Ishikawa (cell line): ENCODE results near the gene UBA3.

Experiments
- CEBPB ChIP-seq: IDR thresholded peaks from 2 replicates; pipeline ENCODE4 v1.6.1; 2012
- EGR1 ChIP-seq: IDR thresholded peaks from 2 replicates; pipeline ENCODE4 v1.6.1; 2012
- EP300 ChIP-seq: IDR thresholded peaks from 2 replicates; pipeline ENCODE4 v1.6.1; 2012; ENCODE audit warnings: borderline replicate concordance
- NFIC ChIP-seq: IDR thresholded peaks from 2 replicates; pipeline ENCODE4 v1.6.1; 2012
- RAD21 ChIP-seq: IDR thresholded peaks from 2 replicates; pipeline ENCODE4 v1.6.1; 2012; ENCODE audit warnings: low read depth
- TAF1 ChIP-seq: IDR thresholded peaks from 2 replicates; pipeline ENCODE4 v1.6.1; 2012; ENCODE audit warnings: low read depth, mild to moderate bottlenecking
- TCF12 ChIP-seq: IDR thresholded peaks from 2 replicates; pipeline ENCODE4 v1.6.1; 2012; ENCODE audit warnings: low read depth
- TEAD4 ChIP-seq: IDR thresholded peaks from 2 replicates; pipeline ENCODE4 v1.6.1; 2012
- TF ChIP-seq, protein P1 (sequence below): IDR thresholded peaks from 2 replicates; pipeline ENCODE4 v1.6.1; 2012
- TF ChIP-seq, protein P2 (sequence below): IDR thresholded peaks from 2 replicates; pipeline ENCODE4 v1.6.1; 2012
- TF ChIP-seq, protein P3 (sequence below): IDR thresholded peaks from 2 replicates; pipeline ENCODE4 v1.6.1; 2012; ENCODE audit warnings: low read depth, mild to moderate bottlenecking

DNA sequence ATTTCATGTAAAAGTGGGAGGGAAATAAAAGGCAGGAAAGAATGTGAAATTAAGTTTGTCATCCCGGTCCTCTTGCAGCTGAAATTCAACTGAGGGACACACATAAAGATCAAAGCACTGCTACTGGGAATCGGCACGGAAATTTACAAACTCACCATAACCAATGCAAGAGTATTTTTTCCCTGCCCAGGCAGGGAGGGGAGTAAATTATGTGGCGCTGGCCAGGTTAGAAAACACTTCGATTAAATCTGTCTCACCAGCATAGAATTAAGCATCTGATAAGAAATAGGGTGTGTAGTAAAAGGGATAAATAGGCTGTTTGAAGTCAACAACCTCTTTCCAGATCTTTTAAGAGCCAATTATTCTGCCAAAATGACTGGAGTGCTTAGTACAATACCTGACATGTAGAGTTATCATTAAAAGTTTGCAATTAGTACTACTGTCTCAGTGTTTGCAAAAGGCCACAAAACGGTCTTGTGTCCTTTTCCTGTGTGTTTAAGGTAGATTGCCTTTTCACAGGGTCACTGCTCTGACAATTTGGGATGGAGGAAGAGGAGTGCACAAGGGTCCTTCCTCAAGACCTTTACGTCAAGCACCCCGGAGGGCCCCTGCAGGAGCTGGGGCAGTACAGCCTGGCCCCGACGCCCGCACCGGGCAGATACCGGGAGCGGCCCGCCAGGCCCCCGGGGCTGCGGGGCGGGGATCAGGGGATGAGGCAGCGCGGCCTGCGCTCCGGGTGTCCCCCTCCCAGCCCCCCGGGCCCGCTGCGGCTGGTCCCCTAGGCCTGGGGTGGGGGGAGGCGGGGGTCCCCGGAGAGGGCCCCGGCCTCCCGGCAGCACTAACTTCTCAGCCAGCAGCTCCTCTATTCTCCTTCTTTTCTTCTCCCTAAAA is 651 bp downstream of the UBA3 start:
- TF ChIP-seq, protein P1, sequence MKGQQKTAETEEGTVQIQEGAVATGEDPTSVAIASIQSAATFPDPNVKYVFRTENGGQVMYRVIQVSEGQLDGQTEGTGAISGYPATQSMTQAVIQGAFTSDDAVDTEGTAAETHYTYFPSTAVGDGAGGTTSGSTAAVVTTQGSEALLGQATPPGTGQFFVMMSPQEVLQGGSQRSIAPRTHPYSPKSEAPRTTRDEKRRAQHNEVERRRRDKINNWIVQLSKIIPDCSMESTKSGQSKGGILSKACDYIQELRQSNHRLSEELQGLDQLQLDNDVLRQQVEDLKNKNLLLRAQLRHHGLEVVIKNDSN = no peak
- TF ChIP-seq EGR1 = no peak
- TF ChIP-seq EP300 = no peak
- TF ChIP-seq, protein P2, sequence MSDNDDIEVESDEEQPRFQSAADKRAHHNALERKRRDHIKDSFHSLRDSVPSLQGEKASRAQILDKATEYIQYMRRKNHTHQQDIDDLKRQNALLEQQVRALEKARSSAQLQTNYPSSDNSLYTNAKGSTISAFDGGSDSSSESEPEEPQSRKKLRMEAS = no peak
- no peak for TF ChIP-seq RAD21
- no peak for TF ChIP-seq TEAD4
- TF ChIP-seq, protein P3, sequence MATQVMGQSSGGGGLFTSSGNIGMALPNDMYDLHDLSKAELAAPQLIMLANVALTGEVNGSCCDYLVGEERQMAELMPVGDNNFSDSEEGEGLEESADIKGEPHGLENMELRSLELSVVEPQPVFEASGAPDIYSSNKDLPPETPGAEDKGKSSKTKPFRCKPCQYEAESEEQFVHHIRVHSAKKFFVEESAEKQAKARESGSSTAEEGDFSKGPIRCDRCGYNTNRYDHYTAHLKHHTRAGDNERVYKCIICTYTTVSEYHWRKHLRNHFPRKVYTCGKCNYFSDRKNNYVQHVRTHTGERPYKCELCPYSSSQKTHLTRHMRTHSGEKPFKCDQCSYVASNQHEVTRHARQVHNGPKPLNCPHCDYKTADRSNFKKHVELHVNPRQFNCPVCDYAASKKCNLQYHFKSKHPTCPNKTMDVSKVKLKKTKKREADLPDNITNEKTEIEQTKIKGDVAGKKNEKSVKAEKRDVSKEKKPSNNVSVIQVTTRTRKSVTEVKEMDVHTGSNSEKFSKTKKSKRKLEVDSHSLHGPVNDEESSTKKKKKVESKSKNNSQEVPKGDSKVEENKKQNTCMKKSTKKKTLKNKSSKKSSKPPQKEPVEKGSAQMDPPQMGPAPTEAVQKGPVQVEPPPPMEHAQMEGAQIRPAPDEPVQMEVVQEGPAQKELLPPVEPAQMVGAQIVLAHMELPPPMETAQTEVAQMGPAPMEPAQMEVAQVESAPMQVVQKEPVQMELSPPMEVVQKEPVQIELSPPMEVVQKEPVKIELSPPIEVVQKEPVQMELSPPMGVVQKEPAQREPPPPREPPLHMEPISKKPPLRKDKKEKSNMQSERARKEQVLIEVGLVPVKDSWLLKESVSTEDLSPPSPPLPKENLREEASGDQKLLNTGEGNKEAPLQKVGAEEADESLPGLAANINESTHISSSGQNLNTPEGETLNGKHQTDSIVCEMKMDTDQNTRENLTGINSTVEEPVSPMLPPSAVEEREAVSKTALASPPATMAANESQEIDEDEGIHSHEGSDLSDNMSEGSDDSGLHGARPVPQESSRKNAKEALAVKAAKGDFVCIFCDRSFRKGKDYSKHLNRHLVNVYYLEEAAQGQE = no peak
- TF ChIP-seq TAF1 = no peak
- TF ChIP-seq TCF12 = no peak
- TF ChIP-seq NFIC = no peak
- TF ChIP-seq CEBPB = no peak
